AG09309 (cell line): Measurements from ENCODE around the gene RCN1.

Source experiments
- DNase-seq: peaks from one replicate; pipeline ENCODE4 v3.0.0-alpha.2; 2010; ENCODE audit warnings: low read depth
- H3K4me3 ChIP-seq: 2 replicates; pipeline ENCODE4 v1.5.1; 2011; ENCODE audit warnings: mild to moderate bottlenecking, low read depth, low read length, moderate library complexity; ENCODE audit not compliant: control insufficient read depth
- CTCF ChIP-seq: IDR thresholded peaks from 2 replicates; pipeline ENCODE4 v1.5.1; 2011; ENCODE audit warnings: mild to moderate bottlenecking, low read depth, low read length, inconsistent platforms; ENCODE audit not compliant: insufficient read depth, control insufficient read depth; ENCODE audit errors: missing control alignments

Gene RCN1

GRCh38 chr11:32087597-32087996 lies 3.3 kb upstream of the RCN1 start:
- no peak for TF ChIP-seq CTCF
- no peak overlapping the region for H3K4me3 ChIP-seq
- no peak for DNase-seq

DNA sequence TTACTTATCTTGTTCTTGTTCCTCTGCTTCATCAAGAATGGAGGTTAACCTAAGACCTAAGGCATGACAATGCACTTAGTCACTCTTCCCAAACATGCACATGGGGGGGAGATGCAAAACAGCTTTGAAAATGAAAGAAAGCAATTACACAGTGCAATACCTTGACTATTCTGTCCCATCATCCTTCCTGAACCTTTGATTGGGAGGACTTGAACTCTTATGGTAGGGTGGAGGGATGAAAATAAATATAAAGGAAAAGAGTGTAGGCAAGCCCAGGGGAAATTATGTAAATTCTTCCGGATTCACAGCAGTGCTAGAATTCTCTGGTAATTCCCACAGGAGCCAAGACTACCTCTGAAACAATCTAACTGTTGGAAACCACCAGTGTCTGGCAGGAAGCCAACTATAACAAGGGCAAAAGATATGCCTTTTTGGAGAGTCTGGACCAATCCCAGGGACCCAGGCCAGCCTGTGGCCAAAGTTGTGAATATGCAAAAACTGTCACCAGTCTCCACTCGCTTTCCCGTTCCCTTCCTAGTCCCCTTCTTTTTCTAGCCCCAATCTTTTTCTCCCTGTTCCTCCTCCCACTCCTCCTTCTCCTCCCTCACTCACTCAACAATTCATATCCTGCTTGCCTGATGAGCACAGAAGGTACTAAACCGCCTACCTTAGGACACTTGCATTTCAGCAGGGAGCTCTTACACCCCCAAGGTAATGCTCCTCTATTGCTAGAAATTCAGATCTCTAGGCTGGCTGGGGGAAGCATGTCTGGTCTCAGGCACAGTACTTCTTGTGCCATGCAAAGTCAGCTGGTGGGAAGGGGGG lies 2.5 kb upstream of the RCN1 start:
- DNase-seq: peak; percentile 55
- H3K4me3 ChIP-seq: peak overlapping the region; percentile 25
- no peak for TF ChIP-seq CTCF

DNA sequence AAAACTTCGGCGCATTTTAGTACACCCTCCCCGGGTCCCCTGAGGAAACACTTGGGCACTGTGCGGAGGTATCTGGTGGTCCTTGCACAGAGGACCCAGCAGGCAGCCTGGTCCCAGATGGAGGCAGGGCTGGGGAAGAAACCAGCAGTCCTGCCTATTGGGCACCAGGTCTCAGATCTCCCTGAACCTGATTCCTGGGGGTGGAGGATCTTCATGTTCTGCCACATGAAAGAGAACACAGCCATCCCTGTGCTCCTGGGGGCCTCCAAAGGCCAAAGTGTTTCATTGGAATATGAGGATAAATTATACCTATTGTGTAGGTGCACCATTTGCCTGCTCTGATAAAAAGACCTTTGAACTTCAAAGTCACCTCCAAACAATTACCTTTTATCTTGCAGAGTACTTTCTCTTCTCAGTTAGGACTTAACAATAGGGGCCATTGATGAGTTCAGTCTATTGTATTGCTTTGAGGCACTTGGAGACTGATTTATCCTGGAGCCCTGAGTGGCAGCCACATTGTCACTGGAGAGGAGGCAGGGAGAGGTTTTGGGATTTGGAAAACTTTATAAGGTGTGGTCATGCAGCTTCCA lies 1.8 kb downstream of the RCN1 start:
- peak overlapping the region; percentile 65 for H3K4me3 ChIP-seq
- DNase-seq: no peak
- TF ChIP-seq CTCF: no peak

- DNase-seq: no peak
- H3K4me3 ChIP-seq: no peak overlapping the region
- TF ChIP-seq CTCF: no peak
Observed at GRCh38 chr11:32094923-32095322, 4.0 kb downstream of the RCN1 start.

- no peak overlapping the region for H3K4me3 ChIP-seq
- no peak for TF ChIP-seq CTCF
- no peak for DNase-seq
Observed at GRCh38 chr11:32098142-32098903, 7.4 kb downstream of the RCN1 start.

DNA sequence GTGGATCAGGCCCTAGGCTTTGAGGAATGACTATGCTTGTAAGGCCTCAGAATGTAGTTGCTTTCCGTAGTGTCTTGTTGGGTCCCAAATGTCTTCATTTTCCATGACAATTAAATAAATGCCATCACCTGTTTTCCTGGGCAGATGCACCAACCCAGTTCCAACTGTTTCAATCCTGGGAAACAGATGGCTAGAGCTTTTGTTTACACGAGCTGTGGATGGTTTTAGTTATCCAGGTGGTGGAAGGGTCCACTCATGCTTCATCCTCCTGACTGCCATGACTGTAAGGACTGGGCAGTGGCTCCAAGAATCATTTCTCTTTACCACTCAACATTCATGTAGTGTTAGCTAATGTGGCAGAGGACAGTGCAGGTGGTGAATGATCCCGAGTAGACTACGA lies 8.6 kb downstream of the RCN1 start:
- no peak for TF ChIP-seq CTCF

More for the DNA sequence above, 8.6 kb downstream of the RCN1 start:
- no peak for DNase-seq
- H3K4me3 ChIP-seq: no peak overlapping the region
